Panc1 (cell line): ENCODE data around the gene CLDN1.

Source experiments
- POLR2AphosphoS5 ChIP-seq: IDR thresholded peaks from 2 replicates; pipeline ENCODE4 v1.6.1; 2012; ENCODE audit warnings: mild to moderate bottlenecking, low read depth, low read length, moderate library complexity
- TCF7L2 ChIP-seq: IDR thresholded peaks from 2 replicates; pipeline ENCODE4 v1.6.1; 2011; ENCODE audit warnings: mild to moderate bottlenecking, low read depth, low read length, inconsistent platforms
- TF ChIP-seq, protein P1 (sequence below): fragments of 450-650 bp; IDR thresholded peaks from 2 replicates; pipeline ENCODE4 v1.5.1; 2017; ENCODE audit warnings: mild to moderate bottlenecking
- TF ChIP-seq, protein P2 (sequence below), 2 experiments: IDR thresholded peaks; 2 replicates each; pipeline ENCODE4 v1.6.1; 2011 to 2012; ENCODE audit warnings: low read depth in 2 of 2, control low read depth in 1 of 2, low read length in 1 of 2, mild to moderate bottlenecking in 1 of 2, moderate library complexity in 1 of 2; ENCODE audit not compliant: insufficient read depth in 1 of 2

DNA sequence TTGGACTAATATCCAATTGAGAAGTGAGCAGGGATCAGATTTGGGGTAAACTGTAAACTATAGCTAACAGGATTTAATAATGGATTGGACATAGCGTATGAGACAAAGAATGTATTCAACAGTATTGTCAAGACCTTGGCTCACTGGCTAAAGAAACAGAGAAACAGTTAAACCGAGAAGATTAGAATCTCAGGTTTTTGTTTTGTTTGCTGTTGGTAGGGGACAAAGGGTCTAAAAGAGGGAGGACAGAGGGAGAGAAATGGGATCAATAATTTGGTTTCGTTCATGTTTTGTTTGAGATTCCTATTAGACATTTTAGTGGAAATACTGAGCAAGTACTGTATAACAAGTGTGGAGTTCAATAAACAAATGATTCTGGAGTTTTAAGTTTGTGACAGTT is 28.6 kb downstream of the CLDN1 start:
- TF ChIP-seq POLR2AphosphoS5, result no peak
- TF ChIP-seq, protein P1, sequence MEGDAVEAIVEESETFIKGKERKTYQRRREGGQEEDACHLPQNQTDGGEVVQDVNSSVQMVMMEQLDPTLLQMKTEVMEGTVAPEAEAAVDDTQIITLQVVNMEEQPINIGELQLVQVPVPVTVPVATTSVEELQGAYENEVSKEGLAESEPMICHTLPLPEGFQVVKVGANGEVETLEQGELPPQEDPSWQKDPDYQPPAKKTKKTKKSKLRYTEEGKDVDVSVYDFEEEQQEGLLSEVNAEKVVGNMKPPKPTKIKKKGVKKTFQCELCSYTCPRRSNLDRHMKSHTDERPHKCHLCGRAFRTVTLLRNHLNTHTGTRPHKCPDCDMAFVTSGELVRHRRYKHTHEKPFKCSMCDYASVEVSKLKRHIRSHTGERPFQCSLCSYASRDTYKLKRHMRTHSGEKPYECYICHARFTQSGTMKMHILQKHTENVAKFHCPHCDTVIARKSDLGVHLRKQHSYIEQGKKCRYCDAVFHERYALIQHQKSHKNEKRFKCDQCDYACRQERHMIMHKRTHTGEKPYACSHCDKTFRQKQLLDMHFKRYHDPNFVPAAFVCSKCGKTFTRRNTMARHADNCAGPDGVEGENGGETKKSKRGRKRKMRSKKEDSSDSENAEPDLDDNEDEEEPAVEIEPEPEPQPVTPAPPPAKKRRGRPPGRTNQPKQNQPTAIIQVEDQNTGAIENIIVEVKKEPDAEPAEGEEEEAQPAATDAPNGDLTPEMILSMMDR, result no peak
- TF ChIP-seq, protein P2, sequence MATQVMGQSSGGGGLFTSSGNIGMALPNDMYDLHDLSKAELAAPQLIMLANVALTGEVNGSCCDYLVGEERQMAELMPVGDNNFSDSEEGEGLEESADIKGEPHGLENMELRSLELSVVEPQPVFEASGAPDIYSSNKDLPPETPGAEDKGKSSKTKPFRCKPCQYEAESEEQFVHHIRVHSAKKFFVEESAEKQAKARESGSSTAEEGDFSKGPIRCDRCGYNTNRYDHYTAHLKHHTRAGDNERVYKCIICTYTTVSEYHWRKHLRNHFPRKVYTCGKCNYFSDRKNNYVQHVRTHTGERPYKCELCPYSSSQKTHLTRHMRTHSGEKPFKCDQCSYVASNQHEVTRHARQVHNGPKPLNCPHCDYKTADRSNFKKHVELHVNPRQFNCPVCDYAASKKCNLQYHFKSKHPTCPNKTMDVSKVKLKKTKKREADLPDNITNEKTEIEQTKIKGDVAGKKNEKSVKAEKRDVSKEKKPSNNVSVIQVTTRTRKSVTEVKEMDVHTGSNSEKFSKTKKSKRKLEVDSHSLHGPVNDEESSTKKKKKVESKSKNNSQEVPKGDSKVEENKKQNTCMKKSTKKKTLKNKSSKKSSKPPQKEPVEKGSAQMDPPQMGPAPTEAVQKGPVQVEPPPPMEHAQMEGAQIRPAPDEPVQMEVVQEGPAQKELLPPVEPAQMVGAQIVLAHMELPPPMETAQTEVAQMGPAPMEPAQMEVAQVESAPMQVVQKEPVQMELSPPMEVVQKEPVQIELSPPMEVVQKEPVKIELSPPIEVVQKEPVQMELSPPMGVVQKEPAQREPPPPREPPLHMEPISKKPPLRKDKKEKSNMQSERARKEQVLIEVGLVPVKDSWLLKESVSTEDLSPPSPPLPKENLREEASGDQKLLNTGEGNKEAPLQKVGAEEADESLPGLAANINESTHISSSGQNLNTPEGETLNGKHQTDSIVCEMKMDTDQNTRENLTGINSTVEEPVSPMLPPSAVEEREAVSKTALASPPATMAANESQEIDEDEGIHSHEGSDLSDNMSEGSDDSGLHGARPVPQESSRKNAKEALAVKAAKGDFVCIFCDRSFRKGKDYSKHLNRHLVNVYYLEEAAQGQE (IDR thresholded peaks at IDR 0.05; ENCODE audit: insufficient read depth in 1 of 2, low read depth in 2 of 2, low read length in 1 of 2), result no peak
- TF ChIP-seq TCF7L2, result no peak
